HCT116 (cell line): ENCODE measurements around the gene KLHL6. TPM values are rescaled to one million over a fixed set of nuclear protein-coding genes. Genes with fewer than 3 reads are reported as not detected.

Experiments used
- ATAC-seq: fragments of 200-7000 bp; cut with Tn5 transposase; 2 replicates; pipeline ENCODE4 v1.9.1; 2020; ENCODE audit warnings: mild to moderate bottlenecking, moderate library complexity
- BruUV-seq: library from RNA; stranded (reverse); fragments of 400-500 nt; replicated peaks from 2 replicates; lab custom pipeline; 2021; lab: Mats Ljungman, UMichigan
- CTCF ChIA-PET: fragments of 300-600 bp; sonication (Branson Sonifier 250); formaldehyde crosslinking; loops from one replicate; lab custom pipeline; 2021; ENCODE audit warnings: antibody characterized with exemption; lab: Charles Lee
- POLR2A ChIA-PET: fragments of 300-600, 350-600 bp; sonication (Branson Sonifier 250); formaldehyde crosslinking; loops from one replicate; lab custom pipeline; 2021; ENCODE audit warnings: antibody characterized with exemption; lab: Charles Lee
- RAD21 ChIA-PET, 2 experiments: fragments of 300-600 bp; sonication (Branson Sonifier 250); formaldehyde crosslinking; loops; one replicate each; lab custom pipeline; 2023; ENCODE audit warnings: low total read pairs in 2 of 2; ENCODE audit not compliant: uncharacterized antibody in 2 of 2, unreplicated experiment in 2 of 2, low non-redundant PET in 1 of 2; lab: Charles Lee
- DNase-seq: peaks from one replicate; pipeline ENCODE4 v3.0.0-alpha.2; 2010; ENCODE audit warnings: low read depth, low spot score
- H2AFZ ChIP-seq: fragments of 200-600 bp; shearing (Covaris generic), sonication (generic); 2 replicates; pipeline ENCODE4 v1.6.1; 2017; ENCODE audit warnings: low read depth, mixed run types, mixed read lengths, antibody characterized with exemption, low read length; ENCODE audit not compliant: poor library complexity, severe bottlenecking
- H3K27ac ChIP-seq: 2 replicates; pipeline ENCODE4 v1.5.1; 2012; ENCODE audit warnings: low read depth, low read length
- H3K27me3 ChIP-seq: fragments of 200-600 bp; sonication (generic); 2 replicates; pipeline ENCODE4 v1.6.1; 2016; ENCODE audit warnings: mixed run types, low read length, mixed read lengths; ENCODE audit not compliant: insufficient read depth
- H3K36me3 ChIP-seq, 2 experiments: fragments of 200-500 bp in 1 of 2; fragments of 200-600 bp in 1 of 2; sonication (Bioruptor generic) in 1 of 2; sonication (generic) in 1 of 2; 2 replicates each; pipeline versions ENCODE4 v1.5.1 to v1.6.1; 2014 to 2016; ENCODE audit warnings: low read length in 2 of 2, inconsistent platforms in 1 of 2, mixed read lengths in 1 of 2, mixed run types in 1 of 2; ENCODE audit not compliant: insufficient read depth in 2 of 2, control insufficient read depth in 1 of 2
- H3K4me1 ChIP-seq, 2 experiments: fragments of 200-600 bp in 1 of 2; sonication (generic) in 1 of 2; 2 replicates each; pipeline versions ENCODE4 v1.5.1 to v1.6.1; 2012 to 2017; ENCODE audit warnings: low read length in 2 of 2, inconsistent platforms in 1 of 2, mild to moderate bottlenecking in 1 of 2, mixed read lengths in 1 of 2, mixed run types in 1 of 2, moderate library complexity in 1 of 2; ENCODE audit not compliant: insufficient read depth in 2 of 2, control insufficient read depth in 1 of 2
- H3K4me2 ChIP-seq: fragments of 200-600 bp; sonication (generic); 2 replicates; pipeline ENCODE4 v1.6.1; 2017; ENCODE audit warnings: mixed run types, low read length, mixed read lengths
- H3K4me3 ChIP-seq, 2 experiments: fragments of 200-600 bp in 1 of 2; sonication (generic) in 1 of 2; replicated peaks in 1 of 2; 2 replicates each; pipeline ENCODE4 v1.5.1; 2011 to 2016; ENCODE audit warnings: low read length in 2 of 2, control low read depth in 1 of 2, low read depth in 1 of 2, mild to moderate bottlenecking in 1 of 2, mixed read lengths in 1 of 2, mixed run types in 1 of 2
- H3K79me2 ChIP-seq: fragments of 200-600 bp; sonication (generic); 2 replicates; pipeline ENCODE4 v1.6.1; 2017; ENCODE audit warnings: mild to moderate bottlenecking, mixed run types, low read length, moderate library complexity, mixed read lengths; ENCODE audit not compliant: insufficient read depth
- H3K9ac ChIP-seq: fragments of 200-600 bp; sonication (generic); 2 replicates; pipeline ENCODE4 v1.6.1; 2016; ENCODE audit warnings: low read length, mixed read lengths
- H3K9me2 ChIP-seq: fragments of 200-600 bp; sonication (generic), shearing (Covaris generic); 2 replicates; pipeline ENCODE4 v1.6.1; 2017; ENCODE audit warnings: mixed run types, mild to moderate bottlenecking, moderate library complexity; ENCODE audit not compliant: insufficient read depth
- H3K9me3 ChIP-seq, 2 experiments: fragments of 200-500 bp in 1 of 2; fragments of 200-600 bp in 1 of 2; sonication (Bioruptor generic) in 1 of 2; sonication (generic) in 1 of 2; 2 replicates each; pipeline ENCODE4 v1.6.1; 2014 to 2017; ENCODE audit warnings: low read length in 2 of 2, mixed read lengths in 2 of 2, inconsistent platforms in 1 of 2, low read depth in 1 of 2, mild to moderate bottlenecking in 1 of 2, mixed run types in 1 of 2, moderate library complexity in 1 of 2; ENCODE audit not compliant: control insufficient read depth in 1 of 2, insufficient read depth in 1 of 2
- H4K20me1 ChIP-seq: fragments of 200-600 bp; sonication (generic), shearing (Covaris generic); 2 replicates; pipeline ENCODE4 v1.6.1; 2017; ENCODE audit warnings: mixed run types, mild to moderate bottlenecking, moderate library complexity; ENCODE audit not compliant: insufficient read depth
- EZH2 ChIP-seq: fragments of 200-600 bp; sonication (generic); IDR thresholded peaks from 2 replicates; pipeline ENCODE4 v1.6.1; 2017; ENCODE audit warnings: antibody characterized with exemption, mixed run types
- EZH2phosphoT487 ChIP-seq: fragments of 200-600 bp; IDR thresholded peaks from 2 replicates; pipeline ENCODE4 v1.6.1; 2018; ENCODE audit warnings: antibody characterized with exemption, borderline replicate concordance
- FOSL1 ChIP-seq: IDR thresholded peaks from 2 replicates; pipeline ENCODE4 v1.6.1; 2012; ENCODE audit warnings: low read depth
- JUND ChIP-seq: IDR thresholded peaks from 2 replicates; pipeline ENCODE4 v1.6.1; 2012
- POLR2A ChIP-seq: IDR thresholded peaks from 2 replicates; pipeline ENCODE4 v1.7.0; 2011; ENCODE audit warnings: borderline replicate concordance; ENCODE audit not compliant: insufficient read depth, insufficient read length; ENCODE audit errors: extremely low read depth
- POLR2AphosphoS5 ChIP-seq: IDR thresholded peaks from 2 replicates; pipeline ENCODE4 v1.6.1; 2011; ENCODE audit warnings: mild to moderate bottlenecking, low read depth, low read length, moderate library complexity
- RAD21 ChIP-seq: IDR thresholded peaks from 2 replicates; pipeline ENCODE4 v1.6.1; 2012; ENCODE audit warnings: low read depth, mild to moderate bottlenecking
- SRF ChIP-seq: IDR thresholded peaks from 2 replicates; pipeline ENCODE4 v1.6.1; 2012; ENCODE audit warnings: low read depth
- ZNF274 ChIP-seq: fragments of 200-500 bp; sonication (Bioruptor generic); IDR thresholded peaks from 2 replicates; pipeline ENCODE4 v1.6.1; 2014; ENCODE audit warnings: mild to moderate bottlenecking, low read depth, low read length, inconsistent platforms
- intact Hi-C: fragments of 100-400 bp; cut with micrococcal nuclease; formaldehyde crosslinking; loops from 2 replicates; pipeline ENCODE4 v1.10.0; 2022
- total RNA-seq: library from RNA; stranded (reverse); gene quantifications from one replicate; pipeline ENCODE4 v1.2.1, GENCODE V29; 2021; ENCODE audit not compliant: unreplicated experiment

The KLHL6 gene
- total RNA-seq, 1 experiment from 2014 or later, result 0.15 TPM

GRCh38 chr3:183508821-183509220 is 46.7 kb downstream of the KLHL6 start:
- no peaks in the 10 kb centered on the region for H3K36me3 ChIP-seq
- H3K4me1 ChIP-seq, result no peaks in the 10 kb centered on the region
- BruUV-seq, result no TSS peak
- no peaks in the 10 kb centered on the region for H4K20me1 ChIP-seq
- H3K4me3 ChIP-seq, result no peak overlapping the region
- no peak overlapping the region for H3K9ac ChIP-seq
- ChIA-PET POLR2A (no interaction called here), CTCF (no interaction called here)
- intact Hi-C loops, result no loop called here
- no peaks in the 10 kb centered on the region for H3K9me2 ChIP-seq
- H3K4me2 ChIP-seq, result no peak overlapping the region
- no peaks in the 10 kb centered on the region for H3K79me2 ChIP-seq
- no peaks in the 10 kb centered on the region for H3K27me3 ChIP-seq
- no peak for DNase-seq
- no peak for ATAC-seq
- no peak for TF ChIP-seq POLR2A
- TF ChIP-seq RAD21, result no peak
- no peak for TF ChIP-seq ZNF274
- TF ChIP-seq SRF, result no peak
- TF ChIP-seq FOSL1, result no peak
- TF ChIP-seq EZH2, result no peak
- TF ChIP-seq JUND, result no peak
- TF ChIP-seq, all 23 proteins: peak for 0
- Histone ChIP-seq H2AFZ (no peak overlapping the region), H3K27ac (no peak overlapping the region), H3K9me3 (no peaks in the 10 kb centered on the region)
- RAD21 ChIA-PET, result no interaction called here

- ChIA-PET RAD21 (no interaction called here), CTCF (no interaction called here), POLR2A (no interaction called here)
- TF ChIP-seq EZH2phosphoT487, result no peak
- TF ChIP-seq JUND, result no peak
- TF ChIP-seq POLR2AphosphoS5, result no peak
- TF ChIP-seq FOSL1, result no peak
- Histone ChIP-seq H2AFZ (no peak overlapping the region), H3K27ac (no peak overlapping the region), H3K9ac (no peak overlapping the region), H3K9me3 (no peaks in the 10 kb centered on the region), H4K20me1 (no peaks in the 10 kb centered on the region), H3K36me3 (no peaks in the 10 kb centered on the region), H3K4me3 (no peak overlapping the region), H3K79me2 (no peaks in the 10 kb centered on the region), H3K27me3 (no peaks in the 10 kb centered on the region), H3K4me2 (no peak overlapping the region), H3K4me1 (no peaks in the 10 kb centered on the region), H3K9me2 (no peaks in the 10 kb centered on the region)
- intact Hi-C loops, result no loop called here
- ATAC-seq, result no peak
- DNase-seq, result no peak
- no TSS peak for BruUV-seq
Measured at GRCh38 chr3:183507551-183507950, 48.0 kb downstream of the KLHL6 start.
